ENCODE data around the gene DENND1A.

DNA sequence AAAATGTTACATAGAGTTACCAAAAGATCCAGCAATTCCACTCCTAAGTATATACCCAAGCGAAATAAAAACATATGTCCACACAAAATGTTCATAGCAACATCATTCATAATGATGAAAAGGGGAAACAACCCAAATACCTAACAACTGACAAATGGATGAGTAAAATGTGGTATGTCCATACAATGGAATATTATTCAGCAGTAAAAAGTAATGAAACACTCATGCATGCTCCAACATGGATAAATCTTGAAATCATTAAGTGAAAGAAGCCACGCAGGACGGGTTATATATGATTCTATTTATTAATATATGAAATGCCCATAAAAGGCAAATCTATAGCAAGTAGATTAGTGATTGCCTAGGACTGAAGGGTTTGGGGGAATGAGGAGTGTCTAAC, 6.0 kb downstream of the DENND1A start:
- TF ChIP-seq, protein P1, sequence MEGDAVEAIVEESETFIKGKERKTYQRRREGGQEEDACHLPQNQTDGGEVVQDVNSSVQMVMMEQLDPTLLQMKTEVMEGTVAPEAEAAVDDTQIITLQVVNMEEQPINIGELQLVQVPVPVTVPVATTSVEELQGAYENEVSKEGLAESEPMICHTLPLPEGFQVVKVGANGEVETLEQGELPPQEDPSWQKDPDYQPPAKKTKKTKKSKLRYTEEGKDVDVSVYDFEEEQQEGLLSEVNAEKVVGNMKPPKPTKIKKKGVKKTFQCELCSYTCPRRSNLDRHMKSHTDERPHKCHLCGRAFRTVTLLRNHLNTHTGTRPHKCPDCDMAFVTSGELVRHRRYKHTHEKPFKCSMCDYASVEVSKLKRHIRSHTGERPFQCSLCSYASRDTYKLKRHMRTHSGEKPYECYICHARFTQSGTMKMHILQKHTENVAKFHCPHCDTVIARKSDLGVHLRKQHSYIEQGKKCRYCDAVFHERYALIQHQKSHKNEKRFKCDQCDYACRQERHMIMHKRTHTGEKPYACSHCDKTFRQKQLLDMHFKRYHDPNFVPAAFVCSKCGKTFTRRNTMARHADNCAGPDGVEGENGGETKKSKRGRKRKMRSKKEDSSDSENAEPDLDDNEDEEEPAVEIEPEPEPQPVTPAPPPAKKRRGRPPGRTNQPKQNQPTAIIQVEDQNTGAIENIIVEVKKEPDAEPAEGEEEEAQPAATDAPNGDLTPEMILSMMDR (IDR thresholded peaks at IDR 0.05): no peak
- no peak for TF ChIP-seq POLR2A (IDR thresholded peaks at IDR 0.05; ENCODE audit: low read depth)
